ENCODE results near the gene C17orf107. TPM values are rescaled to one million over a fixed set of nuclear protein-coding genes. Genes with fewer than 3 reads are reported as not detected.

C17orf107 gene
- total and polyA plus RNA-seq, 3 experiments from 2014 or later, result 2.0 to 2.3 (median 2.2) TPM

- H3K36me3 Mint-ChIP-seq, result peaks cover 0 to 79% (median 8%) of the 10 kb centered on the region in 3 donors
- no peak overlapping the region for H3K27ac ChIP-seq (ENCODE audit: low read depth, low read length)
- peak; percentile 42 to 78 (median 45) for DNase-seq
- H3K4me3 ChIP-seq (ENCODE audit: low read length), result no peak overlapping the region
- H3K27me3 Mint-ChIP-seq, result no peaks in the 10 kb centered on the region
- H3K9me3 Mint-ChIP-seq, result no peaks in the 10 kb centered on the region
- POLR2A ChIA-PET, result no interaction called here
- H3K4me1 ChIP-seq (ENCODE audit: insufficient read depth, low read length), result no peaks in the 10 kb centered on the region
- no peak overlapping the region for H3K4me3 Mint-ChIP-seq
- no peaks in the 10 kb centered on the region for H3K9me3 ChIP-seq (ENCODE audit: low read length)
- peaks cover 0 to 2% (median 0%) of the 10 kb centered on the region in 3 donors for H3K4me1 Mint-ChIP-seq
- peak overlapping the region in 4 of 8 donors; percentile 12 to 75 (median 64) for H3K27ac Mint-ChIP-seq
- CTCF ChIA-PET, result interaction anchor here (0.9 to 2.6 kb wide), 9 partner anchors 14 to 314 kb away, joined by 3 to 17 read pairs (median 3); partner anchors contain the start of genes ARRB2, CHRNE, MED11 and PSMB6
- H3K27me3 ChIP-seq (ENCODE audit: insufficient read depth, low read length, poor library complexity, severe bottlenecking), result no peaks in the 10 kb centered on the region
- H3K36me3 ChIP-seq (ENCODE audit: insufficient read depth, low read length), result peaks cover 34% of the 10 kb centered on the region
Observed at GRCh38 chr17:4881761-4882555, 17.4 kb upstream of the C17orf107 start.

GRCh38 chr17:4884489-4884888 lies 14.8 kb upstream of the C17orf107 start:
- Mint-ChIP-seq H3K9me3 (no peaks in the 10 kb centered on the region), H3K4me3 (no peak overlapping the region), H3K4me1 (peaks cover 2 to 6% (median 5%) of the 10 kb centered on the region in 3 donors), H3K36me3 (peaks cover 4 to 80% (median 9%) of the 10 kb centered on the region in 3 donors), H3K27ac (no peak overlapping the region), H3K27me3 (peaks cover 0 to 1% of the 10 kb centered on the region in 2 donors)
- H3K36me3 ChIP-seq (ENCODE audit: insufficient read depth, low read length), result peaks cover 36% of the 10 kb centered on the region
- no peaks in the 10 kb centered on the region for H3K9me3 ChIP-seq (ENCODE audit: low read length)
- H3K4me1 ChIP-seq (ENCODE audit: insufficient read depth, low read length), result no peaks in the 10 kb centered on the region
- no peak for DNase-seq
- ChIA-PET POLR2A (interaction anchor here (0.7 kb wide), 1 partner anchor 174 kb away, joined by 3 read pairs; the partner anchor contains the start of gene ARRB2), CTCF (interaction anchor here (0.9 to 2.0 kb wide), 5 partner anchors 17 to 176 kb away, joined by 3 to 7 read pairs (median 4); no protein-coding TSS in a partner anchor)
- no peaks in the 10 kb centered on the region for H3K27me3 ChIP-seq (ENCODE audit: insufficient read depth, low read length, poor library complexity, severe bottlenecking)
- no peak overlapping the region for H3K27ac ChIP-seq (ENCODE audit: low read depth, low read length)
- no peak overlapping the region for H3K4me3 ChIP-seq (ENCODE audit: low read length)

GRCh38 chr17:4886830-4887229 lies 12.5 kb upstream of the C17orf107 start:
- H3K9me3 Mint-ChIP-seq, result no peaks in the 10 kb centered on the region
- H3K4me3 Mint-ChIP-seq, result no peak overlapping the region
- Histone ChIP-seq H3K9me3 (ENCODE audit: low read length) (no peaks in the 10 kb centered on the region), H3K36me3 (ENCODE audit: insufficient read depth, low read length) (peaks cover 53% of the 10 kb centered on the region), H3K4me3 (ENCODE audit: low read length) (no peak overlapping the region), H3K4me1 (ENCODE audit: insufficient read depth, low read length) (no peaks in the 10 kb centered on the region), H3K27me3 (ENCODE audit: insufficient read depth, low read length, poor library complexity, severe bottlenecking) (no peaks in the 10 kb centered on the region), H3K27ac (ENCODE audit: low read depth, low read length) (no peak overlapping the region)
- H3K36me3 Mint-ChIP-seq, result peaks cover 4 to 81% (median 9%) of the 10 kb centered on the region in 3 donors
- POLR2A ChIA-PET, result no interaction called here
- CTCF ChIA-PET, result interaction anchor here (1.9 to 6.5 kb wide), 2 partner anchors 150 to 177 kb away, joined by 4 to 34 read pairs; partner anchors contain the start of gene ARRB2
- DNase-seq, result no peak
- H3K27ac Mint-ChIP-seq, result peak overlapping the region in 2 of 8 donors; percentile 43 to 86
- peaks cover 2 to 5% (median 4%) of the 10 kb centered on the region in 3 donors for H3K4me1 Mint-ChIP-seq
- peaks cover 0 to 1% of the 10 kb centered on the region in 2 donors for H3K27me3 Mint-ChIP-seq

GRCh38 chr17:4887581-4887980 lies 11.8 kb upstream of the C17orf107 start:
- H3K4me3 ChIP-seq (ENCODE audit: low read length), result no peak overlapping the region
- Mint-ChIP-seq H3K27ac (peak overlapping the region in 1 of 8 donors; percentile 43), H3K36me3 (peaks cover 4 to 80% (median 10%) of the 10 kb centered on the region in 3 donors), H3K9me3 (no peaks in the 10 kb centered on the region), H3K4me1 (peaks cover 2 to 5% (median 4%) of the 10 kb centered on the region in 3 donors), H3K27me3 (peaks cover 0 to 3% of the 10 kb centered on the region in 2 donors), H3K4me3 (no peak overlapping the region)
- no peaks in the 10 kb centered on the region for H3K4me1 ChIP-seq (ENCODE audit: insufficient read depth, low read length)
- ChIA-PET CTCF (interaction anchor here (1.1 to 6.5 kb wide), 4 partner anchors 98 to 321 kb away, joined by 3 to 34 read pairs (median 10); partner anchors contain the start of genes ARRB2 and GLTPD2), POLR2A (interaction anchor here (0.6 to 1.6 kb wide), 2 partner anchors 22 to 178 kb away, joined by 4 to 6 read pairs; no protein-coding TSS in a partner anchor)
- no peaks in the 10 kb centered on the region for H3K9me3 ChIP-seq (ENCODE audit: low read length)
- peaks cover 55% of the 10 kb centered on the region for H3K36me3 ChIP-seq (ENCODE audit: insufficient read depth, low read length)
- DNase-seq, result no peak
- no peaks in the 10 kb centered on the region for H3K27me3 ChIP-seq (ENCODE audit: insufficient read depth, low read length, poor library complexity, severe bottlenecking)
- H3K27ac ChIP-seq (ENCODE audit: low read depth, low read length), result no peak overlapping the region

GRCh38 chr17:4891411-4892410 lies 7.6 kb upstream of the C17orf107 start:
- peaks cover 2 to 5% (median 4%) of the 10 kb centered on the region in 3 donors for H3K4me1 Mint-ChIP-seq
- H3K36me3 Mint-ChIP-seq, result peaks cover 4 to 86% (median 10%) of the 10 kb centered on the region in 3 donors
- ChIA-PET CTCF (interaction anchor here (0.9 to 6.5 kb wide), 7 partner anchors 7 to 325 kb away, joined by 3 to 34 read pairs (median 4); partner anchors contain the start of genes ARRB2, C17orf107, CHRNE and PELP1), POLR2A (interaction anchor here (1.1 kb wide), 1 partner anchor 182 kb away, joined by 3 read pairs; the partner anchor contains the start of gene ARRB2)
- H3K27ac Mint-ChIP-seq, result peak overlapping the region in 2 of 8 donors; percentile 32 to 77
- H3K9me3 ChIP-seq (ENCODE audit: low read length), result no peaks in the 10 kb centered on the region
- no peak overlapping the region for H3K4me3 ChIP-seq (ENCODE audit: low read length)
- peak in 1 of 5 donors; percentile 48 for DNase-seq
- no peak overlapping the region for H3K27ac ChIP-seq (ENCODE audit: low read depth, low read length)
- H3K4me3 Mint-ChIP-seq, result no peak overlapping the region
- peaks cover 0 to 3% of the 10 kb centered on the region in 2 donors for H3K27me3 Mint-ChIP-seq
- no peaks in the 10 kb centered on the region for H3K4me1 ChIP-seq (ENCODE audit: insufficient read depth, low read length)
- H3K27me3 ChIP-seq (ENCODE audit: insufficient read depth, low read length, poor library complexity, severe bottlenecking), result no peaks in the 10 kb centered on the region
- H3K9me3 Mint-ChIP-seq, result no peaks in the 10 kb centered on the region
- H3K36me3 ChIP-seq (ENCODE audit: insufficient read depth, low read length), result peaks cover 57% of the 10 kb centered on the region

- no peak overlapping the region for H3K27ac ChIP-seq (ENCODE audit: low read depth, low read length)
- no peak overlapping the region for H3K4me3 ChIP-seq (ENCODE audit: low read length)
- DNase-seq, result peak in 1 of 5 donors; percentile 46
- H3K9me3 ChIP-seq (ENCODE audit: low read length), result no peaks in the 10 kb centered on the region
- H3K27ac Mint-ChIP-seq, result no peak overlapping the region
- H3K27me3 ChIP-seq (ENCODE audit: insufficient read depth, low read length, poor library complexity, severe bottlenecking), result no peaks in the 10 kb centered on the region
- CTCF ChIA-PET, result interaction anchor here (1.4 to 6.5 kb wide), 4 partner anchors 8 to 183 kb away, joined by 3 to 34 read pairs (median 5); partner anchors contain the start of genes ARRB2 and CHRNE
- peaks cover 4 to 83% (median 7%) of the 10 kb centered on the region in 3 donors for H3K36me3 Mint-ChIP-seq
- H3K4me1 ChIP-seq (ENCODE audit: insufficient read depth, low read length), result no peaks in the 10 kb centered on the region
- H3K27me3 Mint-ChIP-seq, result peaks cover 0 to 2% of the 10 kb centered on the region in 2 donors
- no peak overlapping the region for H3K4me3 Mint-ChIP-seq
- POLR2A ChIA-PET, result interaction anchor here (0.5 to 0.6 kb wide), 2 partner anchors 22 to 64 kb away, joined by 3 to 5 read pairs; no protein-coding TSS in a partner anchor
- H3K9me3 Mint-ChIP-seq, result no peaks in the 10 kb centered on the region
- H3K4me1 Mint-ChIP-seq, result peaks cover 2 to 5% (median 4%) of the 10 kb centered on the region in 3 donors
- H3K36me3 ChIP-seq (ENCODE audit: insufficient read depth, low read length), result peaks cover 53% of the 10 kb centered on the region
Observed at GRCh38 chr17:4892499-4893221, 6.7 kb upstream of the C17orf107 start.
